ENCODE data around the gene BICD2. TPM values are rescaled to one million over a fixed set of nuclear protein-coding genes. Genes with fewer than 3 reads are reported as not detected.

BICD2 gene
- polyA plus RNA-seq, 3 donors = 13.8 to 29.4 (median 25.6) TPM

GRCh38 chr9:92666912-92667532 lies 97.6 kb downstream of the BICD2 start:
- no peak for DNase-seq
- Mint-ChIP-seq H3K4me3 (no peak overlapping the region), H3K27me3 (ENCODE audit: low read depth in 3 of 3) (no peaks in the 10 kb centered on the region), H3K9me3 (peaks cover 0 to 2% (median 0%) of the 10 kb centered on the region in 7 donors), H3K36me3 (peaks cover 20 to 29% of the 10 kb centered on the region in 2 donors), H3K27ac (peak overlapping the region in 3 of 7 donors; percentile 1 to 72 (median 14)), H3K4me1 (peaks cover 32% of the 10 kb centered on the region)
- Histone ChIP-seq H2AFZ (ENCODE audit: insufficient read depth, low read depth, low read length, poor library complexity, severe bottlenecking) (no peak overlapping the region), H3K36me3 (replicated peaks in 1 of 2; ENCODE audit: control insufficient read depth in 1 of 2, insufficient read depth in 2 of 2, low read length in 2 of 2) (peaks cover 8 to 44% of the 10 kb centered on the region in 2 donors), H4K20me1 (ENCODE audit: insufficient read depth, low read length) (peaks cover 25% of the 10 kb centered on the region), H3K79me2 (ENCODE audit: insufficient read depth, low read length) (peaks cover 91% of the 10 kb centered on the region), H3K4me3 (replicated peaks in 1 of 3; ENCODE audit: low read depth in 2 of 3, low read length in 3 of 3) (no peak overlapping the region), H3K4me2 (replicated peaks; ENCODE audit: extremely low read depth, low read length, poor library complexity, severe bottlenecking) (no peak overlapping the region), H3K9ac (ENCODE audit: insufficient read depth, low read length, poor library complexity, severe bottlenecking) (no peak overlapping the region), H3K27me3 (ENCODE audit: control insufficient read depth in 2 of 2, insufficient read depth in 2 of 2, low read length in 2 of 2) (no peaks in the 10 kb centered on the region), H3K9me3 (replicated peaks in 1 of 2; ENCODE audit: control insufficient read depth in 1 of 2, insufficient read depth in 1 of 2, low read length in 2 of 2) (no peaks in the 10 kb centered on the region), H3K4me1 (ENCODE audit: control insufficient read depth in 1 of 2, insufficient read depth in 2 of 2, low read length in 2 of 2) (peaks cover 13 to 23% of the 10 kb centered on the region in 2 donors), H3K27ac (ENCODE audit: low read depth in 1 of 2, low read length in 2 of 2) (no peak overlapping the region)
- 96% methylated on average over 5 of the region's 8 CpGs for WGBS (ENCODE audit: insufficient coverage)
- intact Hi-C loops (cut with micrococcal nuclease) = no loop called here
- TF ChIP-seq CTCF (IDR thresholded peaks at IDR 0.05) = no peak

DNA sequence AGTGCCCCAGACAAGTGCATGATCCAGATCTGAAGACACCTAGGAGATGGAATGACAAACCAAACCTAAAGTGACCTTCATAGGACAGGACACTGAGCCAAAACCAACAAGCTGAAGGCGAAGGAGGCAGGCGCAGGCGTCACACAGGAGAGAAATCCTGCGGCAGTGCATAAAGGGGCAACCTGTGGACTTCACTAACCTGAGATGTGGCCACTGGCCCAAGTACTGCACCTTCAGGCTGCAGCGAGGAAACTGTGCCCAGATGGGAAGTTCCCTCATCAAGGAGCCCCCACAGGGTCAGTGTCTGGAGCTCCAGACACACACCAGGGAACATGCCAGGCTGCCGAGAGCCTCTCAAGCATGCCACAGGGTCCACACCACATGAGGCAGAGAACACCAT lies 98.4 kb downstream of the BICD2 start:
- peaks cover 0 to 2% (median 0%) of the 10 kb centered on the region in 7 donors for H3K9me3 Mint-ChIP-seq
- no peak for DNase-seq
- Histone ChIP-seq H2AFZ (ENCODE audit: insufficient read depth, low read depth, low read length, poor library complexity, severe bottlenecking) (no peak overlapping the region), H3K4me1 (ENCODE audit: control insufficient read depth in 1 of 2, insufficient read depth in 2 of 2, low read length in 2 of 2) (peaks cover 13 to 20% of the 10 kb centered on the region in 2 donors), H3K4me3 (replicated peaks in 1 of 3; ENCODE audit: low read depth in 2 of 3, low read length in 3 of 3) (no peak overlapping the region), H3K4me2 (replicated peaks; ENCODE audit: extremely low read depth, low read length, poor library complexity, severe bottlenecking) (no peak overlapping the region), H3K27me3 (ENCODE audit: control insufficient read depth in 2 of 2, insufficient read depth in 2 of 2, low read length in 2 of 2) (no peaks in the 10 kb centered on the region), H3K9me3 (replicated peaks in 1 of 2; ENCODE audit: control insufficient read depth in 1 of 2, insufficient read depth in 1 of 2, low read length in 2 of 2) (no peaks in the 10 kb centered on the region), H3K79me2 (ENCODE audit: insufficient read depth, low read length) (peaks cover 96% of the 10 kb centered on the region), H3K27ac (ENCODE audit: low read depth in 1 of 2, low read length in 2 of 2) (no peak overlapping the region), H3K36me3 (replicated peaks in 1 of 2; ENCODE audit: control insufficient read depth in 1 of 2, insufficient read depth in 2 of 2, low read length in 2 of 2) (peaks cover 8 to 49% of the 10 kb centered on the region in 2 donors), H3K9ac (ENCODE audit: insufficient read depth, low read length, poor library complexity, severe bottlenecking) (no peak overlapping the region), H4K20me1 (ENCODE audit: insufficient read depth, low read length) (peaks cover 33% of the 10 kb centered on the region)
- intact Hi-C loops (cut with micrococcal nuclease) = no loop called here
- peak overlapping the region in 2 of 7 donors; percentile 44 to 66 for H3K27ac Mint-ChIP-seq
- H3K36me3 Mint-ChIP-seq = peaks cover 26 to 34% of the 10 kb centered on the region in 2 donors
- no peak overlapping the region for H3K4me3 Mint-ChIP-seq
- peaks cover 29% of the 10 kb centered on the region for H3K4me1 Mint-ChIP-seq
- TF ChIP-seq CTCF (IDR thresholded peaks at IDR 0.05) = no peak
- H3K27me3 Mint-ChIP-seq (ENCODE audit: low read depth in 3 of 3) = no peaks in the 10 kb centered on the region
- 98% methylated on average over 6 of the region's 6 CpGs for WGBS (ENCODE audit: insufficient coverage)
